Activated T-cell treated with anti-CD3 and anti-CD28 coated beads, Interleukin-2, amount 50 U/mL, for 48 hours (primary cell): ENCODE measurements around the gene BRD3.

Source experiments
- DNase-seq, 2 experiments: peaks; one replicate each; pipeline ENCODE4 v3.0.0-alpha.2; 2020

BRD3 gene

DNA sequence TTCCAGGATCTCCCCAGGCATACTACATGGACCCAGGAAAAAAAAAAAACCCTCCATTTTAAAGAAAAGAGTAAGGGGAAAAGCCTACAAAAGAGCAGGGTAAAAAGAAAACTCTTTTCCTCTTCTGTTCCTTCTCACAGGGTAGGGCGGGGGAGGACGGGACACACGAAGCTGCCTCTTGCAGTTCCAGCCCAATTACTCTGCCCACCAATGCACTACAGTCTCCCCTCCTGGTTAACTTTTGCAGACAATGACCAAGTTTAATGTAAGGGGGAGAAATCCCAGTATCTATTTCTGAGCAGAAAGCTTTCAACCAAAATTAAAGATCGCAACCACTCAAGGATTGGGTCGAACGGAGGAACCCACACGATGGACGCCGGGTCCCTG lies 1.3 kb downstream of the BRD3 start:
- peak in 1 of 2 experiments; percentile 29 for DNase-seq

DNA sequence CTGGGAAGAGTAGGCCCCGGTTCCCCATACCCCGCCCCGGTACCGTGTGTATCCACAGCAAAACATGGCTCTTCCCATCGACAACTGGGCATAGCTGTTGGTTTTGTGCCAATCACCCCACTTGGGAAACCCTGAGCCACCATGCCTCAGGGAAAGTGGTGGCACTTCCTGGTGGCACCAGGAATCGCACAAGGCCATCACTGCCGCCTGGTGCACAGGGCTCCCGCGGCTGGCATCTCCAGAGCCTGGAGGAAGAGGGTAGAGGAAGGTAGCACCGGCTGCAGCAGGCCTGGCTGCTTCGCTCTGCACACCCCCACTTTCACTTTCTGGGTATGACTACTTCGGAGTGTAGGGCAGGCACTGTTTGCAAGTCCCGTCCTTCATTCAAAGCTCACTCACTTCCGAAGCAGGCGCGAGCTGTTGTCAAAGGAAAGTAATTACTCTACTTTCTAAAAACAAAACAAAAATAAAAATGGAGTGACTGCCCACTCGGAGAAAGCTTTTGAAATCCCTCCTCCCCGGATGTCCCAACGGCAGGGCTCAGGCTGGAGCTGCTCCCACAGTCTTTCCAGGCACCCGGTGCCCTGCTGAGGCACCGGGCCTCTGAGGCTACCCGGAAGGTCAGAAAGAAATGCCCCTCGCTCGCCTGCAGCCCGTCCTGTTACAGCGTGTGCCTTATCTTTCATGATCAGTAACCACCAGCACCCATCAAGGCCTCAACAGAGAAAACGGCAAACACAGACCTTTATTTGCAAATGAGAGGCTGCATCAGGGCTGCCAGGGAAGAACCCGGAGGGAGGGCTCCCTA lies 2.0 kb downstream of the BRD3 start:
- DNase-seq: peak; percentile 70 to 74

GRCh38 chr9:134064711-134065110 lies 3.1 kb downstream of the BRD3 start:
- DNase-seq: no peak

GRCh38 chr9:134063571-134064450 lies 4.0 kb downstream of the BRD3 start:
- DNase-seq: no peak

DNA sequence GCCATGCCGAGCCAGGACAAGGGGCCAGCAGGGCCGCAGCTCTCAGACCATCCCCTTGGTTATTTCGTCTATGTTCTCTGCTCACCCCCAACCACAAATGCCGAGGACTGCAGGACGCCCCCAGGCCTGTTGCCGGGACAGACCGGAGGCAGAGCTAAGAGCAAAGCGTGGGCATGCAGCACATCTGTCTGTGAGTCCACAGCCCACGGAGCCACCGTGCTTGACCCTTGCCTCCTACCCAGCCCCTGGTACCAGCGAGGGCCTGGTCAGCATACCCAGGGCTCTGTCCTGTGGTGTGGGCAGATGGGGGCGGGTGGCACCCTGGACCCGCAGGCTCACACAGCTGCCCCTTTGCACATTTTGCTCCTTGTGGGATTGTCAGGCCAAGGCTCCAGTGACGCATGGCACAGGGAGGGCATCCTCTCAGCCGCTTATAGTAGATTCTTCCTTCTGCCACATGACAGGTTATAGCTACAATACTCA lies 4.7 kb downstream of the BRD3 start:
- no peak for DNase-seq

DNA sequence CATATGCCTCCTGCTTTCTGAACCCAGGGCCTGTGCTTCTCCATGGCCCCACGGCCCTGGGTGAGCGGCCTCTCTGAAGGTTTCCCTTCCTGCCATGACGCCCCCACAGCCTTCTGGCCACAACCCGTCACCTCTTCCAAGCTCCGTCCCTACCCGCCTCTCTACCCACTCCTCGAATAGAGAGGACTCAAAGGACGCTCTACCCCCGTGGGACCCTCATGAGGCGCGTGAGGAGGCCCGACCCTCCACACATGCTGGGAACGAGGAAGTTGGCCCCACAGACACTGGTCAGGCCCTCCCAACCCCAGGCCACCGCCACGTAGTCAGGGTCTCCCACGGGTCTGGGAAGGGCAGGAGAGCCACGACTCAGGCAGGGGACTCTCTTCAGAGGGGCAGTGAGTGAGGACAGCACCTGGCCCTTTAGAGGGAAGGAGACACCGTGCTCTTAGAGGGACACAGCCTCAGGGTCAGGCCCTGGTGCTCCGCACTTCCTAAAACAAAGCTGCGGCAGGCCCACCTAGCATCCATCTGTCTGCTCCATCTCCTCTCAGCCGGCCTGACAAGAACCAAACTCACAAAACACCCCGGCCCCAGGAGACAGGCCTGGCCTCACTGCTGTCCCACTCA lies 5.3 kb downstream of the BRD3 start:
- no peak for DNase-seq

DNA sequence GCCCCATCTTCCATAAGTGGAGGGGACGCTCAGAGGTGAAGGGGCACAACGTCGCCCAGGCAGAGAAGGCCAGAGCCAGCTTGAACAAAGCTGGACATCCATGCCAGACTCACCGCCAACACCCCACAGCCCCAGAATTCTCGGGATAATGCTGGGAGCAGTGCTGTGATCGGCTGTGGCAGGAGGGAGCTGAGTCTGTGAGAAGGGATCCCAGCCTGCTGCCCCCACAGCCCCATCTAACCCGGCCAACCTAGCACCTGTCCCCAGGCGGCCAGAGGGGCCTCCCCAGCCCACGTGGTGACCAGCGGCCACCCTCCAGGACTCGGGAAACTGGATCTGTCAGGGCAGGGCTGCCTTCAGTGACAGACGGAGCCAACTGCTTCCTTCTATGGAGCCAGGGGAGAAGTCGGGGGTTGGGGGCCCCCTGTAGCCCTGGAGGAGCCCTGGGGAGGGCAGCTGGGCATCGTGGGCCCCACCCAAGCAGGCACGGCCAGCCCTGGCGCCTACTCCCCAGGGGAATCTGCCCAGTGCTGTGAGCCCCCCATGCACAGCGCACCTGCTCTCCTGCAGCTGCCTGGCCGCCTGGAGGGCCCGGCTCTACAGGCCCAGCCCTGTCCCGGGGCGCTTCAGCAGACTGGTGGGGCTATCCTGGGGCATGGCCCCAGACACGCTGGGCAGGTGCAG lies 6.0 kb downstream of the BRD3 start:
- DNase-seq: no peak

GRCh38 chr9:134061019-134061687 lies 6.7 kb downstream of the BRD3 start:
- DNase-seq: no peak

DNA sequence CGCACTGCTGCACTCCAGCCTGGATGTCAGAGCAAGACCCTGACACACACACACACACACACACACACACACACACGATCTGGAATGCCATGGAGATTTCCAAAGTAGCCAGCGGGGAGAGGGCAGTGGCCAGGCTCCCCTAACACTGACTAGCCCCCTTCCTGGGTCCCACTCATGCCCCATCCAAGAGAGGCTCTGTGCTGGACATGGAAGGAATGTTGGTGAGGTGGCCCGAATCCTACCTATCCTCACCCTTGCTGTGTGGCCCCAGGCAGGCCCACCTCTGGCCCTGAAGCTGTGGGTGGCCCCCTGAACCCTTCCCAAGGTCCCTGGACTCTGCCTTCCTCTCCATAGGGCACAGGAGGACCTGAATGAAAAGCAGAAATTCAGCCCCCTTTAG lies 7.3 kb downstream of the BRD3 start:
- no peak for DNase-seq

DNA sequence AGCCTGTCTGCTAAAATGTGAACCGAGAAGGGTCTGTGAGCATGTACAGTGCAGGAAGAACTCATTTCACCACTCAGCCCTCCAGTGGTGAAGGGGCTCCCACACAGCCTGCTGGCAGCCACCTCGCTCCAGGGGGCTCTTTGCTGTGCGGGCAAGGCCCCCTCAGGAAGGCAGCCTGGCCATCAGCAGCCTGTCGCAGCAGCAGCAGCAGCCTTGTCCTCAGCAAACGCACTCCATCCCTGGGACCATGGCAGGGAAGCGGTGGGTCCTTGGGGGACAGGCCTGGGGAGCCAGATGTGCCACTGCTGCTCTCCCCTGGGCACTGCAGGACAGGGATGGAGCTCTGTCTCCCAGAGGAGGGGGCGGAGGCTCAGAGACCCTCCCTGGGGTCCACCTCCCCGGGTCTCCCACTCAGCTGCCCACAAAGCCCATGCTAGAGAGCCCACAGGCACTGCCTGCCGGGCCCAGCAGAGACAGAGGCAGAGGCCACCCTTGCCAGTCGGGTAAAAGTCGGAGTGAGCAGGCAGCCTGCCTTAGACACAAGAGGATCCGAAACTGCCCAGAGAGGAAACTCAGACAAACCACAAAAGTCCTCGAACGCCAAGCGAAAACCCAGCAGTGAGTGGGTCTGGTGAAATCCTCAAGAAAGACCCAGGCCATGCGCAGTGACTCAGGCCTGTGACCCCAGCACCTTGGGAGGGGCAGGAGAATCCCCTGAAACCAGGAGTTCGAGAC lies 8.0 kb downstream of the BRD3 start:
- peak in 1 of 2 experiments; percentile 30 for DNase-seq

DNA sequence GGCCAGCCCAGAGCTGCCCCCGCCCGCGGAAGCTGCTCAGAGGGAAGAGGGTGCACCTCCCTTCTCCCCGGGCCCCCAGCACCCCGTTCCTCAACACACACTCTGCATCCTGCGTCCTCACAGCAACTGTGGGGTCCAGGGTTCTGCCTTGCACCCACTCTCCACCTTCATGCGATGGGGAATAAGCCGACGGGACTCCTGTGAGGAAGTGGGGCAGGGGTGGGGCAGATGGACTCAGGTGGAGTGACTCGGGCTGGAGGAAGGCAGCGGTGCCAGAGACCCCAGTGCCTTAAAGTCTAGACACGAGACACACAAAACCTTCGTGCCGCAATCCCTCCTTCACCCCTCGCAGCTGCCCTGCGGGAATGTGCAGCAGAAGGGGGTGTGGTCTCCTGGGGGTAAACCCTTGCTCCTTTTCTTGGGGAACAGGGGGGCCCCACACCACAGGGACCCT lies 8.6 kb downstream of the BRD3 start:
- no peak for DNase-seq

DNA sequence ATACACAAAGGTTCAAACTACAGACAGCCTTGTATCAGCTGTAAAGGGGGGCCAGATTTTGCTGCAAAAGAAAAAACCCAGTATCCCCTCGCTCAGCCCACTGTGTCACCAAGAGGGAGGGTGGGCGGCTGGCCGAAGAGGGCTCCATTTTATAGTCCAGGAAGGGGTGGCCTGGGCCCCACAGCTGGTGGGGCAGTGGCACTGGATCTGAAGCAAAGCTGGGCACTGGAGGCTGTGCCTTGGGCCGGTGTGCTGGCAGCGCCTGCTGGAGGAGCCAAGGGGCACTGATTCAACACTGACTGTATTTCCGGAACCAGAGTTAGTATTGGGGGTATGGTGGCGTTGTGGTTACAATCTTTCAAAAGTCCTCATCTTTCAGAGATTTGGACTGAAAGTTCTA lies 9.1 kb downstream of the BRD3 start:
- no peak for DNase-seq

DNA sequence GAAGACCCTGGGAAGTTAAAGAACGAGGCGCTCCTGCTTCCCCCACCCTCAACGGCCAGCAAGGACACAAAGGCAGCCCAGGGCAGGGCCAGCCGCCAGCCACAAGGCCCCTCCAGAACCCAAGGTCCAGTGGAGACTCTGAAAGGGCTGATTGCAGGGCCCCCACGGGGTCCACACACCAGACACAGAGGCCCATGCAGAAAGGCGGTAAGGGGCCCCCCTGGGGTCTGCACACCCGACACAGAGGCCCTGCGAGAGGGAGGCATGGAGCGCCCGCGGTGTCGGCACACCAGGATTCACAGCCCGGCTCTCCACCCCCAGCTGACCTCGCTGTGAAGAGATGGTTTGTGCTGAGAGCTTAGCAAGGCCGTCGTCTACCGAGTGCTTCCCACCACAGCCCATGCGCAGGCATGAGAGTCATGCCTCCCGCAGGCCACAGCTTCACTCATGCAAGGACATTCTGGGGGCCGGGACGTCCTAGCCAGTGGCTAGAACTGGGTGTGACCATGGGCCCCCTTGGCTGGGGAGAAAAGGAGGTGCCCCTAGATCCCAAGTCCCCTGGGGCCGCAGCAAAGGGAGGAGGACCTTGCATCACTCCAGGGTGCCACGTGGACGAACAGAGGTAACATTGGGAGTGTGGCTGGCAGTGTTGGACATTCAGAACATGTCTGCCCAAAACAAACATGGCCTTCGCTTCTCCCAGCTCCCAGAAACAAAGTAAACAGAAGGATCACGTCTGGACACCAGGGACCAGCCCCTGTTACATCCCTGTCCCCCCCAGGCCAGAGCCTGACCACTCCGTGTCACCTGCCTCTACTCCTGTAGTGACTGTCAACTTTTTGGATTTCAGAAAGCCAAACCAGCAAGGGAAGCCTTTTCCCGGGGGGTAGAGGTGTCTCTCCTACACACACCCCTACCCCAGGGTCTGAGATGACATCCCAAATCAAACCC lies 9.8 kb downstream of the BRD3 start:
- DNase-seq: no peak

GRCh38 chr9:134057307-134057657 lies 10.5 kb downstream of the BRD3 start:
- DNase-seq: no peak

DNA sequence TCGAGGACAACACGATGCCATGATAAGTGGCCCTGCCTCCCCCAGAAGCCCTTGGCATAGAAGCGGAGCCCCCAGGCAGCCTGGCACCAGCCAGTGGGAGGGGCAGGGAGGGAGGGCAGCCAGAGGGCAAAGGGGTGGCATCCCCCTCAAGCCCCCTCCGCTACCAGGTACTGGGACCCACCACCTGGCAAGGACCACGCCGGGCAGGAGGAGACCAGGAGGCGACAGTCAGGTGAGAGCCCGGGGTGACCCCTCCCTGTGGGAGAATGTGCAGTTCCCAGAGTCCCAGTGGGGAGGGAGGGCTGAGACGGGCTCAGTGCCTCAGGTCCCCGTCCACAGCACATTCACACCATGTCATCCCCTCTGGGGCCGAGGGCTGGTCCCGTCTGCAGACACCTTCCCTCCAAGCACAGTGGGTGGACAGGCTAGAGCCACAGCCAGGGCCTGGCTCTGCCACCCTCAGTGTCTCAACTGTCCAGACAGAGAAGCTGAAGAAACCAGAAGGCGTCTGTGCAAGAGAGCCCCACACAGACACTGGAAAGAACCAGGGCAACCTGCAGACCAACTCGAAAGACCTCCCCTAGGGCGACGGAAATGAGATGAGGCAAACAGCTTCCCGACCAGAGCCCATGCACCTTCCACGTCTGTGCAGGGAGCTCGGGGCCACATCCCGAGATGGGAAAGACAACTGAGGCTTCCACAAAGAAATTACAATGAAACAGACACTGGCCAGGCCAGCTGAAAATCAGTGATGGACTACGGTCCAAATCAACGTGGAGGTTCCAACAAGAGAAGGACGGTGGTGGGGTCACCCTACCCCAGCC lies 11.1 kb downstream of the BRD3 start:
- no peak for DNase-seq

DNA sequence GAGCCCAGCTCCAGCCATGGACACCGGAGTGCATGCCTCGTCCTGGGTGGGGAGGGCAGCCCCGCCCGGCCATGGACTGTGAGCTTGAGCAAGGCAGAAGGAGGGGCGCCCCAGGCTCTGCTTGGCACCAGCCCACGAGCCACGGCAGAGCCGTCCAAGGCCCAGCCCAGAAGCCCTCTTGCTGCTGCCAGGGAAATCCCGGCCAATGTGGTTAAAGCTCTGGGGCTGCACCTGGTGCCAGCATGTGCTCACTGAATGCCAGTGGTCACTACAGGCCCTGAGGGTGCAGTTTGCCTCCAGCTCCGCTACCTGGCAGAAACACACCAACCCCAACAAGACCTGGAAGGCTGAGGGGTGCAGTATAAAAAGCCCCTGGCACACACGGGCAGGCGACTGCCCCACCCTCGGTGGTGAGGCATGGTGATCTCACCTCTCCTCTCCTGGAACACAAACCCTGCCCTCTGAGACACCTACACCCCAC lies 11.8 kb downstream of the BRD3 start:
- no peak for DNase-seq

GRCh38 chr9:134054891-134055811 lies 12.7 kb downstream of the BRD3 start:
- DNase-seq: no peak
